Esophagus muscularis mucosa (tissue), 3 donors: Measurements from ENCODE around the gene RNH1.

ENCODE experiments used
- POLR2AphosphoS5 ChIP-seq, 2 donors: sonication (generic); formaldehyde crosslinking; IDR thresholded peaks; one replicate each; pipeline ENCODE4 v1.6.1; 2017; ENCODE audit warnings: antibody characterized with exemption in 2 of 2
- TF ChIP-seq, protein P1 (sequence below), 3 experiments: fragments of 200-600 bp in 2 of 3; fragments of 450-650 bp in 1 of 3; sonication (generic) in 2 of 3; IDR thresholded peaks; one replicate each; pipeline ENCODE4 v1.5.1; 2017 to 2019; ENCODE audit warnings: antibody characterized with exemption in 3 of 3, mild to moderate bottlenecking in 2 of 3, moderate library complexity in 1 of 3

DNA sequence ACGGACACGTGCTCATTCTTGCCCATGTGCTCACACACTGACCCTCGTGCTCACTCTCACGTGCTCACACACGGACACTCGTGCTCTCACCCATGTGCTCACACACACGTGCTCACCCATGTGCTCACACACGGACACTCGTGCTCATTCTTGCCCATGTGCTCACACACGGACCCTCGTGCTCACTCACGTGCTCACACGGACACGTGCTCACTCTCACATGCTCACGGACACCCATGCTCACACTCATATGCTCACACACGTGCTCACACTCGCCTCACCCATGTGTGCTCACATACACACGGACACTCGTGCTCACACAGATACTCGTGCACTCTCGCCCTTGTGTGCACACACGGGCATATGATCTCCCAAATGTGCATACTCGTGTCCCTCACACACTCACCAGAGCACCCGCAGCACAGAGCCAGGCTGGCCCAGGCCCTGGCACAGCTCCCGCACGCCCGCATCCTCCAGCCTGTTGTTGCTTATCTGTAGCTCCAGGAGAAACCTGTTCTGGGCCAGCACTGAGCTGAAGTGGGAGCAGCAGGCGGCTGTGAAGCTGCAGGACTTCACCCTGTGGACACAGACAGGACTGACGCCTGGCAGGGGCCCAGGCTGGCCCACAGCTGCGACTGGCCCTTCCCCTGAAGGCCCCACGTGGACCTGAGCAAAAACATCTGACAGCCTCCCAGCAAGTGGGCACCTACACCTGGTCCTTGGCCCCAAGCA is 9.3 kb downstream of the RNH1 start:
- TF ChIP-seq POLR2AphosphoS5 (IDR thresholded peaks at IDR 0.05), result no peak
- TF ChIP-seq, protein P1, sequence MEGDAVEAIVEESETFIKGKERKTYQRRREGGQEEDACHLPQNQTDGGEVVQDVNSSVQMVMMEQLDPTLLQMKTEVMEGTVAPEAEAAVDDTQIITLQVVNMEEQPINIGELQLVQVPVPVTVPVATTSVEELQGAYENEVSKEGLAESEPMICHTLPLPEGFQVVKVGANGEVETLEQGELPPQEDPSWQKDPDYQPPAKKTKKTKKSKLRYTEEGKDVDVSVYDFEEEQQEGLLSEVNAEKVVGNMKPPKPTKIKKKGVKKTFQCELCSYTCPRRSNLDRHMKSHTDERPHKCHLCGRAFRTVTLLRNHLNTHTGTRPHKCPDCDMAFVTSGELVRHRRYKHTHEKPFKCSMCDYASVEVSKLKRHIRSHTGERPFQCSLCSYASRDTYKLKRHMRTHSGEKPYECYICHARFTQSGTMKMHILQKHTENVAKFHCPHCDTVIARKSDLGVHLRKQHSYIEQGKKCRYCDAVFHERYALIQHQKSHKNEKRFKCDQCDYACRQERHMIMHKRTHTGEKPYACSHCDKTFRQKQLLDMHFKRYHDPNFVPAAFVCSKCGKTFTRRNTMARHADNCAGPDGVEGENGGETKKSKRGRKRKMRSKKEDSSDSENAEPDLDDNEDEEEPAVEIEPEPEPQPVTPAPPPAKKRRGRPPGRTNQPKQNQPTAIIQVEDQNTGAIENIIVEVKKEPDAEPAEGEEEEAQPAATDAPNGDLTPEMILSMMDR (IDR thresholded peaks at IDR 0.05), result no peak
